Measurements from ENCODE around the gene FAAP20. TPM values are rescaled to one million over a fixed set of nuclear protein-coding genes. Genes with fewer than 3 reads are reported as not detected.

The FAAP20 gene
- total and polyA plus RNA-seq, 10 of the 15 experiments (the other 5 are each of a cell fraction or from before 2014, with no cell fraction given), result 0.79 to 91.8 (median 20.9) TPM

GRCh38 chr1:2228157-2228594 lies 33.6 kb upstream of the FAAP20 start, which contains the start of gene SKI (continued):
- no peak for TF ChIP-seq CUX1 (IDR thresholded peaks at IDR 0.05; ENCODE audit: insufficient replicate concordance, low read depth, low read length)

- under 1% methylated on average over 55 of the region's 129 CpGs for WGBS (ENCODE audit: insufficient coverage, insufficient replicate concordance, low lambda C conversion rate, missing lambda C conversion rate)
- H3K4me2 ChIP-seq (ENCODE audit: control insufficient read depth, insufficient read depth), result peak overlapping the region; percentile 52; the same call in 1 of the 2 replicates
- peak; percentile 41 for DNase-seq (ENCODE audit: low read depth, low spot score)
- CTCF ChIA-PET, result no interaction called here
- BruUV-seq (replicated peaks), result no TSS peak
- intact Hi-C loops (cut with micrococcal nuclease; ENCODE audit: unreplicated experiment) (loop anchor here (5.0 kb wide), 1 partner anchor 85 kb away; no protein-coding TSS in a partner anchor), in situ Hi-C loops (cut with MboI) (no loop called here)
- SMC1A ChIA-PET (ENCODE audit: uncharacterized antibody, unreplicated experiment), result no interaction called here
- peak; percentile 88 for FAIRE-seq
- H3K4me1 ChIP-seq (ENCODE audit: control insufficient read depth, insufficient read depth, low read length), result peaks cover 14% of the 10 kb centered on the region
- RAD21 ChIA-PET (ENCODE audit: unreplicated experiment), result interaction anchor here (0.5 to 3.3 kb wide), 3 partner anchors 33 to 299 kb away, joined by 3 to 9 read pairs (median 6); partner anchors contain the start of genes FAAP20 and PANK4
- H3K9ac ChIP-seq (ENCODE audit: control insufficient read depth, insufficient read depth, low read length), result peak overlapping the region; percentile 66
- H3K27me3 ChIP-seq (replicated peaks in 1 of 2; ENCODE audit: control insufficient read depth in 2 of 2, insufficient read depth in 2 of 2, low read length in 1 of 2), result no peaks in the 10 kb centered on the region
- POLR2A ChIA-PET, result interaction anchor here (0.6 to 1.0 kb wide), 2 partner anchors 28 to 103 kb away, joined by 3 to 6 read pairs; no protein-coding TSS in a partner anchor
- ATAC-seq, result peak; percentile 95
- H3K9me3 ChIP-seq (replicated peaks; ENCODE audit: control insufficient read depth, insufficient read depth, low read length), result no peaks in the 10 kb centered on the region
- peak overlapping the region; percentile 65; the same call in 1 of the 2 replicates for H3K4me3 ChIP-seq
- H4K20me1 ChIP-seq (ENCODE audit: control insufficient read depth, insufficient read depth), result 0 out of 2 replicates have a peak, but pooled peaks cover 8% of the 10 kb centered on the region
- H2AFZ ChIP-seq (ENCODE audit: control insufficient read depth, low read depth, low read length), result peak overlapping the region; percentile 66
- H3K79me2 ChIP-seq (ENCODE audit: control insufficient read depth, insufficient read depth, low read length), result peaks cover 37% of the 10 kb centered on the region
- peak overlapping the region; percentile 30; the same call in 1 of the 2 replicates for H3K27ac ChIP-seq (ENCODE audit: control insufficient read depth, insufficient read depth)
- H3K36me3 ChIP-seq (ENCODE audit: control insufficient read depth in 2 of 2, insufficient read depth in 2 of 2, low read length in 1 of 2), result no peaks in the 10 kb centered on the region; a peak in 1 of 4 replicates
- no peak for TF ChIP-seq ZNF274 (IDR thresholded peaks at IDR 0.05; ENCODE audit: insufficient read depth, insufficient read length)
- no peak for TF ChIP-seq ASH2L (IDR thresholded peaks at IDR 0.05; ENCODE audit: borderline replicate concordance, low read depth)
- no peak for TF ChIP-seq POU2F2 (IDR thresholded peaks at IDR 0.05; ENCODE audit: borderline replicate concordance, low read depth, low read length)
- TF ChIP-seq POLR2A (IDR thresholded peaks at IDR 0.05; ENCODE audit: low read depth, low read length), result peak; percentile 85
- no peak for TF ChIP-seq RELB (IDR thresholded peaks at IDR 0.05; ENCODE audit: low read depth)
- TF ChIP-seq PRDM15 (CRISPR knock-in tag; IDR thresholded peaks at IDR 0.05), result no peak
- TF ChIP-seq YY1 (IDR thresholded peaks at IDR 0.05; ENCODE audit: low read depth, low read length), result no peak
- TF ChIP-seq SUPT20H (IDR thresholded peaks at IDR 0.05; ENCODE audit: borderline replicate concordance, control insufficient read depth, low read depth, low read length), result no peak
Measured at GRCh38 chr1:2227346-2228156, 33.0 kb upstream of the FAAP20 start.

Data from GM12878 (cell line).